HL-60/S4 treated with phorbol 12-myristate 13-acetate at 8.2 ng/mL for 4 days and 3 days (cell line): Measurements from ENCODE around the gene MYO18A.

Experiments used
- in situ Hi-C: fragments of 300-500 bp; cut with MboI; formaldehyde crosslinking; loops from 2 replicates; pipeline ENCODE4 v1.15.0; 2022; ENCODE audit warnings: low sequenced_read_pairs

MYO18A gene

GRCh38 chr17:29129731-29130130 lies 50.5 kb downstream of the MYO18A start:
- in situ Hi-C loops = loop anchor here (10.0 kb wide), 1 partner anchor 165 kb away; no protein-coding TSS in a partner anchor

- in situ Hi-C loops = loop anchor here (10.0 kb wide), 1 partner anchor 163 kb away; no protein-coding TSS in a partner anchor
Observed at GRCh38 chr17:29127840-29128239, 52.4 kb downstream of the MYO18A start.

GRCh38 chr17:29126268-29126930 lies 53.8 kb downstream of the MYO18A start:
- in situ Hi-C loops = loop anchor here (10.0 kb wide), 1 partner anchor 162 kb away; no protein-coding TSS in a partner anchor

- in situ Hi-C loops = loop anchor here (10.0 kb wide), 1 partner anchor 161 kb away; no protein-coding TSS in a partner anchor
Observed at GRCh38 chr17:29125651-29126050, 54.5 kb downstream of the MYO18A start.

- in situ Hi-C loops = loop anchor here (10.0 kb wide), 1 partner anchor 160 kb away; no protein-coding TSS in a partner anchor
Observed at GRCh38 chr17:29124925-29125273, 55.3 kb downstream of the MYO18A start.

- in situ Hi-C loops = loop anchor here (10.0 kb wide), 1 partner anchor 160 kb away; no protein-coding TSS in a partner anchor
Observed at GRCh38 chr17:29124135-29124924, 55.9 kb downstream of the MYO18A start.

- in situ Hi-C loops = loop anchor here (10.0 kb wide), 1 partner anchor 158 kb away; no protein-coding TSS in a partner anchor
Observed at GRCh38 chr17:29123111-29123510, 57.1 kb downstream of the MYO18A start.

- in situ Hi-C loops = loop anchor here (10.0 kb wide), 1 partner anchor 157 kb away; no protein-coding TSS in a partner anchor
Observed at GRCh38 chr17:29121442-29121841, 58.8 kb downstream of the MYO18A start.

GRCh38 chr17:29120433-29120832 lies 59.8 kb downstream of the MYO18A start:
- in situ Hi-C loops = loop anchor here (10.0 kb wide), 1 partner anchor 156 kb away; no protein-coding TSS in a partner anchor

- in situ Hi-C loops = no loop called here
Observed at GRCh38 chr17:29119265-29119664, 60.9 kb downstream of the MYO18A start.

- in situ Hi-C loops = no loop called here
Observed at GRCh38 chr17:29116804-29117753, 63.1 kb downstream of the MYO18A start.

GRCh38 chr17:29115961-29116803 lies 64.0 kb downstream of the MYO18A start:
- in situ Hi-C loops = no loop called here

GRCh38 chr17:29115435-29115834 lies 64.8 kb downstream of the MYO18A start:
- in situ Hi-C loops = no loop called here

GRCh38 chr17:29114141-29114540 lies 66.1 kb downstream of the MYO18A start:
- in situ Hi-C loops = no loop called here

- in situ Hi-C loops = no loop called here
Observed at GRCh38 chr17:29113334-29113733, 66.9 kb downstream of the MYO18A start.

- in situ Hi-C loops = no loop called here
Observed at GRCh38 chr17:29112771-29113295, 67.4 kb downstream of the MYO18A start.

GRCh38 chr17:29111816-29112499 lies 68.2 kb downstream of the MYO18A start:
- in situ Hi-C loops = no loop called here

- in situ Hi-C loops = no loop called here
Observed at GRCh38 chr17:29110372-29110757, 69.8 kb downstream of the MYO18A start.
